GM19193 (cell line): ENCODE measurements around the gene CLDN22.

Experiments
- POLR2A ChIP-seq: IDR thresholded peaks from 4 replicates; pipeline ENCODE4 v1.6.1; 2011; ENCODE audit not compliant: insufficient read depth, insufficient read length; ENCODE audit errors: extremely low read depth

CLDN22 gene

GRCh38 chr4:183333202-183333601 is 13.1 kb upstream of the CLDN22 start:
- TF ChIP-seq POLR2A: no peak

DNA sequence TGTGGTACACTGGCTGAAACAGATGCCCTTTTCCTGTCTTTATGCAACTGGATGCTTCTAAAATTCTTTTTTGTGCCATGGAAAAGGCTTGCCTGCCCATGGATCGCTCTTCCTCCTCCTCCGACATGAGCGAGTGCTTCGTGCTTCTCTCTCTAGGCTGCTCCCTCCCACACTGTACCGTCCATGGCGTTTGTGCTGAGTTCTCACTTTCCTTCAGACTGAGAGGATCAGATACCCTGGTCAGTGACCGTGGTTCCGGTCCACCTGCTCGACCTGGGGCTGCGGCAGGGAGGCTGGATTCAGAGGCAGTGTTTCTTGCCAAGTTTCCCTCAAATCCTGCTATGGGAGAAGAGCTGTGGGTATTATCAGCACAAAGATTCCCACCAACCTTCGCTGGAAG is 12.4 kb upstream of the CLDN22 start:
- no peak for TF ChIP-seq POLR2A

DNA sequence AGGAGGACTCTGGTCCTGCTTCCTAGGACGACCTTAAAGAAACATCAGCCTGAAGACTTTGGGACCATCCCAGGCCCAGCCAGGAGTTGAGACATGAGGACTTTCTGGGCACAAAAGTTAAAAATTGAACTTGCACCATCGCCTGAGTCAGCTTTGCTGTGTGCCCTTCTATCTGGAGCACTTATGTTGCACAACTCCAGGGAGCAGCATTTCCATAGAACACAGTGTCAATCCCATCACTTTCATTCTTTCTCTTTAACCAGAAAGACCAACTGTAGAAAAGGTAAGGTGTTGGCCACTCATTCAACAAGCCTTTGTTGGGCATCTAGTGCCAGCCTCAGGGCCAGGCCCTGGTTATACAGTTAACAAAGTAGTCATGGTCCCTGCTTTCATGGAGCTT is 10.8 kb upstream of the CLDN22 start:
- no peak for TF ChIP-seq POLR2A

GRCh38 chr4:183329954-183330742 is 10.1 kb upstream of the CLDN22 start:
- no peak for TF ChIP-seq POLR2A

DNA sequence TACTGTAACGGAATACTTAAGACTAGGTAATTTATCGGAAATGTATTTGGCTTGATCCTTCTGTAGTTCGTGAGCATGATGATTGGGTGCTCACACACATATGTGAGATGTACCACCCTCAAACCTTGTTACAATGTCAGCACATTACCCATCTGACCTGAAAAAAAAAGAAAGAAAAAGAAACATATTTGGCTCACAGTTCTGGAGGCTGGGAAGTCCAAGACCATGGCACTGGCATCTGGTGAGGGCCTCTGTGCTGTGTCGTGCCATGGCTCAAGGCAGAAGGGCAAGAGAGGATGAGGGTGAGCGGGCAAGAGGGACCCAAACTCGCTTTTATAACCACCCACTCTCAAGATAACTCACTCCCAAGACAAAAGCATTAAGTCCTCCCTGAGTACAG is 9.2 kb upstream of the CLDN22 start:
- no peak for TF ChIP-seq POLR2A

DNA sequence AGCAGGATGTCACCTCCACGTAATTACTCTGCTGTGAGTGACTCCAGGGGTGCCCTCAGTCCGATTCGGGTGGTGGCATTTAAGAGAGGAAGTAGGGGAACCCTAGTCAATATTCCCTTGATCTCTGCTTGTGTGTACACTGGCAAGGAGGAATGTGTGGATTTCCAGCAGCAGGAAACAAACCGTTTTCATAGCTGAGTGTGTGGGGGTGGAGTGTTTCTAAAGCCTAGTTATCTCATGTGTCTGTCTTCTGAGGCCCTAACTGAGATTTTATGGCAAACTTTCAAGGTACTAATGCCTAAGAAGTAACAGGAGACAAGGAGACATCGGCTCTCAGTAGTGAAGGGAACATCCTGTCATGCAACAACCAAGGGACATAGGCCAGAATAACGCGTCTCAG is 8.8 kb upstream of the CLDN22 start:
- TF ChIP-seq POLR2A: no peak

DNA sequence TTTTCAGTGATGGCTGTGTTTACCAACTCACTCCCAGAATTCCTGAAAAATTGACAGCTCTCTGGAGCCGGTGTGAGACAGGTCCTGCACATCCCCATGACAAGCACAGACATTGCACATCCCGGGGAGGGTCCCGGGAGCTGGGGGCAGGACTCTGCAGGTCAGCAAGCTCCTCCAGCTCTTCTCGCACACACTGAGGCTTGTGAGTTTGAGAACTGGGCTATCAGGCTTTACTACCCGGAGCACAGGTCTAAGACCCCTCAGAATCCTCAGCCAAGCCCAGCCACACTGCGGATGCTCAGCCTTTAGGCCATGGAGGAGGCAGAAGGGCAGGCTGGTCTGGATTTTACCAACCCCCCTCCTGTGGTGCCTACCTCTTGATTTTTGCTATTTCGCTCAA is 7.8 kb upstream of the CLDN22 start:
- TF ChIP-seq POLR2A: no peak

DNA sequence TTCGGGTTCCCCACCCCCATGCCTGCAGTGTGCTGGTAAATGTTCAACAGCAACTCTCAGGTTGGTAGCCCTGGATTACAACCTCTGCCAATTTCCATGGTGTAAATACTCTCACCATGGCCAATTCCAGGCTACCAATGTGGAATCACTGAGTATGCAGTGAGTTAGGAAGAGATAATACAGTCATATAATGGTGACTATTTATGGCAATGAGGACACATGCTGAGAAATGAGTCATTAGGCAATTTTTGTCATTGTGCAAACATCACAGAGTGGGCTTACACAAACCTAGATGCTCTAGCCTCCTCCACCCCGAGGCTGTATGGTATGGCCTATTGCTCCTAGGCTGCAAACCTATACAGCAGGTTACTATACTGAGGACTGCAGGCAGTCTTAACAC is 6.8 kb upstream of the CLDN22 start:
- TF ChIP-seq POLR2A: no peak

DNA sequence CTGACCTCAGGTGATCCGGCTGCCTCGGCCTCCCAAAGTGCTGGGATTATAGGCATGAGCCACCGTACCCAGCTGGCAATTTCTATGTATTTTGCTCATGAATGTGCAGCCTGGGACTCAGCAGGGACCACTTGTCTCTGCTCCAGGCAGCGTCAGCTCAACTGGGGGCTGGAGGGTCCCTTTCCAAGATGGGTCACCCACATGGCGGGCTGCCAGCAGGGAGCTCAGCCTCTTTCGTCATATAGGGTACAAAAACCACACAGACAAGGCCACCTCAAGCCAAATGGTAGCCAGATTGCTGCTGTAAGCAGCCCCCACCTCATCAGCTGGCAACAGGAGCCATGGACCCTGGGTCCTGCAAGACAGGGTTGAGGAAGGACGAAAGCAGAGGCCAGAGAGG is 4.5 kb upstream of the CLDN22 start:
- TF ChIP-seq POLR2A: no peak

DNA sequence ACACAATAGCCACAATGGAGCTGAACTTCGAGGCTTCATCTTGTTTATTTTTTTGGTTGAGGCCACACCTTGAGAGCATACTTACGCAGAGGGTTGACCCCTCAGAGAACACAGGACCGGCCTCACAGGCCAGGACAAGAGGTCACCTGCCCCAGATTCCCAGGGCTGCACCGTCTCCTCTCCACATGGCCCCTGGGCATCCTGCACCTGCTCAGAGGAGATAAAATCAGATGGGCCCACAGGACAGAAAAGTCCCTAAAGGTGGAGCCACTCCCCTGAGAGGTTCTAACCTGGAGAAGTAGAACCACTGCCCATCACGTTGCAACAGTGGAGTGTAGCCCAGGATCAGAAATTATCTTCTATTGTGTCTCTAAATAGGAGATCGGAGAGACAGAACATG is 3.2 kb upstream of the CLDN22 start:
- no peak for TF ChIP-seq POLR2A

GRCh38 chr4:183322326-183322725 is 2.2 kb upstream of the CLDN22 start, which contains the start of gene CLDN24:
Gene CLDN24, minus strand, starts transcription at chr4:183322426. Its CDS starts 0 bp downstream, at chr4:183322426.
- no peak for TF ChIP-seq POLR2A

DNA sequence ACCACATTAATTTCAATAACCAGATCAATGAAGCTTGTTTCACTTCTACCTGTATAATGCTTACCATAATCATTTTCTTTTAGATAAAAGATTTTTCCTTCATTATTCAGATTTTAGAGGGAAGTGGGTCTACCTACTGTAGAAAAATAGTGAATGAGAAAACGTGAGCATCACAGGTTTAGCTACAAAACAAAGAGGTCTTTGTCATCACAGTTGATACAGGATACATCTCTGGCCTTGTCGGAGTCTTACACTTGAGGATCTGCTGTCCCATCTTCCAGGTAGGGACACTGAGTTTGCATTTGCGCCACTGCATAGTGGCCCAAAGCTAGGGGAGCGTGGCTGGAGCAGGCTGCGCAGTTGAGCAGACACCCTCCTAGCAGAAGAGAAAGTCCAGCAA is 1.4 kb upstream of the CLDN22 start:
- TF ChIP-seq POLR2A: no peak

- TF ChIP-seq POLR2A: no peak
Measured at GRCh38 chr4:183321079-183321478, 1.0 kb upstream of the CLDN22 start.

GRCh38 chr4:183318656-183319055 is 1.4 kb downstream of the CLDN22 start:
- no peak for TF ChIP-seq POLR2A

DNA sequence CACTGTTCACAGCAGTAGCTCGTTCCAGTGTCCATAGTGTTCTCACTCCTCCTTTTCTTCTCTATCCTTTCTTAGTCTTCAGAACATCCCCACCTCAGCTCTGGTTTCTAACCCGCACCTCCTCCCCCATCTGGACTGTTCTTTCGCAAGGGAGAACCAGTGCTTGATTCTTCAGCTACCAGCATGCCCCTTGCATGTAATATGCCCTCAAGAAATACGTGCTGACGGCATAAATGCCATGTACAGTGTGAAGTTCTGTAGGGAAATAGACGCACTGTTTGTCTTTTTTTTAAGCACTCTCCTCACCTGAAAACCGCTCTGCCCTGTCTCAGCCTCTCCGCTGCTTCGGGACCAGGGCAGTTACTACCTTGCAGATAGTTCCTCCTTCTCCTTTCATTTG is 5.3 kb downstream of the CLDN22 start:
- TF ChIP-seq POLR2A: no peak

DNA sequence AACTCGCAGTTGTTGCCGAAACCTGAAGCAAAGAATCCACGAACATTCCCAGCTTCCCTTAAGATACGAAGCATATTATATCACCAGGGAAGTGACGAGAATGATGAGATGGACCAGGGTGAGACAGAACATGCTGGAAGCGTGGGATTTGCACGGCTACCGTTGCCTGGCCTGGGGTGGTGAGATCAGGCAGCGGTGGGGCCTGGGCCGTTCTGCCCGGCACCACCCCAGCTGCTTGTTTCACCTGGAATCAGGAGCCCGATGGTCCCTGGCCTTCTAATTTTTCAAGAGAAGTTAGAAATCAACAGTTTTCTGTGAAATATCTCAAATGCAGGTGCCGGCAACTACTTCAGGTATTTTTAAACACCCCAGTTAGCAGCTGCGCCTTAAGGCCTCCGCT is 5.7 kb downstream of the CLDN22 start:
- TF ChIP-seq POLR2A: no peak

DNA sequence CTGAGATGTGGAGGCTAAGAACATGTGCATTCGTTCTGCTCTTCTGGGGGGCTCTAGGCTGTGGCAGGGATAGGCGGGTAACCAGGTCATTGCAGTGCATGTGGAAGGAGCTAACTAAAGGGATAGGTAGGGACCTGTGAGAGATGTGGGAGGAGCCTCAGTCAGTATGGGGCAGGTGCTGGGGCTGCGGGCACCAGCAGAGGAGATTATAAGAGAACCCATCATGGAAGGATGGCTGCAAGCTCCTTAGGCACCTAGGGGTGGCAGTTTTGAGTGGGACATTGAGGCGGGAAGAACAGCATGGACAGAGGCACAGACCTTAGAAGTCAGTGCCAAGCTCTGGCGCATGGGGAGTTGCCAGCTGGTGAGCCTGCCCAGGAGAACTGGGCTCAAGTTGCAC is 7.2 kb downstream of the CLDN22 start:
- no peak for TF ChIP-seq POLR2A
